Panc1 (cell line): ENCODE data around the gene C5orf58. TPM values are rescaled to one million over a fixed set of nuclear protein-coding genes. Genes with fewer than 3 reads are reported as not detected.
A peak's percentile ranks its signal among the peaks of the same experiment; 100 is the strongest.

Experiments used
- ATAC-seq: fragments of 200-7000 bp; cut with Tn5 transposase; 2 replicates; pipeline ENCODE4 v1.9.1; 2020; ENCODE audit warnings: mild to moderate bottlenecking, moderate library complexity
- BruUV-seq: library from RNA; stranded (reverse); fragments of 400-500 nt; replicated peaks from 2 replicates; lab custom pipeline; 2021; lab: Mats Ljungman, UMichigan
- CTCF ChIA-PET: fragments of 300-600 bp; sonication (Branson Sonifier 250); formaldehyde crosslinking; loops from one replicate; lab custom pipeline; 2022; ENCODE audit warnings: antibody characterized with exemption; lab: Charles Lee
- POLR2A ChIA-PET: fragments of 300-600 bp; sonication (Branson Sonifier 250); formaldehyde crosslinking; loops from one replicate; lab custom pipeline; 2022; ENCODE audit warnings: antibody characterized with exemption; lab: Charles Lee
- DNase-seq: peaks from one replicate; pipeline ENCODE4 v3.0.0-alpha.2; 2010; ENCODE audit warnings: low read depth, low spot score
- H3K27ac ChIP-seq: 2 replicates; pipeline ENCODE4 v1.5.1; 2011; ENCODE audit warnings: mild to moderate bottlenecking, low read length, inconsistent platforms
- H3K27me3 ChIP-seq: fragments of 200-500 bp; sonication (Bioruptor generic); 2 replicates; pipeline ENCODE4 v1.6.0; 2014; ENCODE audit warnings: low read length, inconsistent platforms; ENCODE audit not compliant: control insufficient read depth, insufficient read depth
- H3K36me3 ChIP-seq: fragments of 200-500 bp; sonication (Bioruptor generic); 2 replicates; pipeline ENCODE4 v1.5.1; 2014; ENCODE audit warnings: inconsistent platforms, mild to moderate bottlenecking, low read length, moderate library complexity; ENCODE audit not compliant: control insufficient read depth, insufficient read depth
- H3K4me1 ChIP-seq: 2 replicates; pipeline ENCODE4 v1.5.1; 2011; ENCODE audit warnings: inconsistent platforms, mild to moderate bottlenecking, low read length, moderate library complexity; ENCODE audit not compliant: control insufficient read depth, insufficient read depth
- H3K4me3 ChIP-seq, 2 experiments: 2 replicates each; pipeline ENCODE4 v1.5.1; 2011 to 2012; ENCODE audit warnings: low read depth in 2 of 2, low read length in 2 of 2, mild to moderate bottlenecking in 2 of 2, inconsistent platforms in 1 of 2, moderate library complexity in 1 of 2
- H3K9me3 ChIP-seq: fragments of 200-500 bp; sonication (Bioruptor generic); 2 replicates; pipeline ENCODE4 v1.5.1; 2014; ENCODE audit warnings: low read depth, mild to moderate bottlenecking, inconsistent platforms, low read length, moderate library complexity; ENCODE audit not compliant: control insufficient read depth, insufficient read depth
- CTCF ChIP-seq: fragments of 450-650 bp; IDR thresholded peaks from 2 replicates; pipeline ENCODE4 v1.5.1; 2017; ENCODE audit warnings: mild to moderate bottlenecking
- POLR2AphosphoS5 ChIP-seq: IDR thresholded peaks from 2 replicates; pipeline ENCODE4 v1.6.1; 2012; ENCODE audit warnings: mild to moderate bottlenecking, low read depth, low read length, moderate library complexity
- REST ChIP-seq, 2 experiments: IDR thresholded peaks; 2 replicates each; pipeline ENCODE4 v1.6.1; 2011 to 2012; ENCODE audit warnings: low read depth in 2 of 2, control low read depth in 1 of 2, low read length in 1 of 2, mild to moderate bottlenecking in 1 of 2, moderate library complexity in 1 of 2; ENCODE audit not compliant: insufficient read depth in 1 of 2
- SIN3A ChIP-seq: IDR thresholded peaks from 2 replicates; pipeline ENCODE4 v1.6.1; 2012; ENCODE audit warnings: low read depth, mild to moderate bottlenecking, low read length, moderate library complexity, borderline replicate concordance; ENCODE audit not compliant: insufficient read depth
- TCF7L2 ChIP-seq: IDR thresholded peaks from 2 replicates; pipeline ENCODE4 v1.6.1; 2011; ENCODE audit warnings: mild to moderate bottlenecking, low read depth, low read length, inconsistent platforms
- in situ Hi-C: cut with HindIII; loops from 2 replicates; pipeline ENCODE4 v1.10.0; 2016; ENCODE audit warnings: low sequenced_read_pairs, low pct_unique_long_range_greater_than_20kb
- intact Hi-C: fragments of 100-400 bp; cut with micrococcal nuclease; formaldehyde crosslinking; loops from one replicate; pipeline ENCODE4 v1.10.0; 2022; ENCODE audit not compliant: unreplicated experiment
- total RNA-seq: library from RNA; stranded (reverse); gene quantifications from one replicate; pipeline ENCODE4 v1.2.1, GENCODE V29; 2021; ENCODE audit not compliant: unreplicated experiment

C5orf58 gene
- total RNA-seq, 1 experiment from 2014 or later, result 0.15 TPM

- Histone ChIP-seq H3K4me1 (no peaks in the 10 kb centered on the region), H3K4me3 (no peak overlapping the region), H3K27ac (no peak overlapping the region), H3K9me3 (no peaks in the 10 kb centered on the region), H3K27me3 (no peaks in the 10 kb centered on the region; the same call in 1 of the 2 replicates), H3K36me3 (no peaks in the 10 kb centered on the region)
- no peak for DNase-seq
- ChIA-PET CTCF (interaction anchor here (0.6 to 0.7 kb wide), 2 partner anchors 866 to 1664 kb away, joined by 3 to 4 read pairs; no protein-coding TSS in a partner anchor), POLR2A (interaction anchor here (0.6 kb wide), 1 partner anchor 152 kb away, joined by 5 read pairs; no protein-coding TSS in a partner anchor)
- ATAC-seq, result peak; percentile 40
- in situ Hi-C loops, result no loop called here
- intact Hi-C loops, result no loop called here
- TF ChIP-seq CTCF (peak; percentile 34; the same call in 1 of the 2 replicates), POLR2AphosphoS5 (no peak), TCF7L2 (no peak), REST (IDR thresholded peaks at IDR 0.05; ENCODE audit: insufficient read depth in 1 of 2, low read depth in 2 of 2, low read length in 1 of 2) (no peak)
- no TSS peak for BruUV-seq
These were observed 41.4 kb downstream of the C5orf58 start for GRCh38 chr5:170273968-170274710.

GRCh38 chr5:170275376-170275994 is 42.7 kb downstream of the C5orf58 start:
- H3K9me3 ChIP-seq, result no peaks in the 10 kb centered on the region
- in situ Hi-C loops, result no loop called here
- no peak overlapping the region for H3K27ac ChIP-seq
- no peaks in the 10 kb centered on the region for H3K4me1 ChIP-seq
- TF ChIP-seq TCF7L2 (no peak), SIN3A (no peak), CTCF (no peak)
- H3K27me3 ChIP-seq, result no peaks in the 10 kb centered on the region; the same call in 1 of the 2 replicates
- CTCF ChIA-PET, result no interaction called here
- ATAC-seq, result no peak
- intact Hi-C loops, result no loop called here
- DNase-seq, result no peak
- H3K36me3 ChIP-seq, result no peaks in the 10 kb centered on the region
- POLR2A ChIA-PET, result no interaction called here
- no TSS peak for BruUV-seq
- no peak overlapping the region for H3K4me3 ChIP-seq
